Mammary epithelial cell (primary cell): ENCODE results near the gene ZNF467.

Experiments
- EZH2 ChIP-seq: IDR thresholded peaks from 2 replicates; pipeline ENCODE4 v1.6.1; 2012; ENCODE audit warnings: low read length, inconsistent platforms, borderline replicate concordance
- TF ChIP-seq, protein P1 (sequence below), 2 donors: IDR thresholded peaks in 1 of 2; conservative IDR thresholded peaks in 1 of 2; 2 replicates each; pipeline ENCODE4 v1.5.1; 2011 to 2012; ENCODE audit warnings: inconsistent platforms in 2 of 2, low read length in 2 of 2, mild to moderate bottlenecking in 2 of 2, control low read depth in 1 of 2, low read depth in 1 of 2; ENCODE audit not compliant: insufficient read depth in 1 of 2; ENCODE audit errors: extremely low read depth in 1 of 2

DNA sequence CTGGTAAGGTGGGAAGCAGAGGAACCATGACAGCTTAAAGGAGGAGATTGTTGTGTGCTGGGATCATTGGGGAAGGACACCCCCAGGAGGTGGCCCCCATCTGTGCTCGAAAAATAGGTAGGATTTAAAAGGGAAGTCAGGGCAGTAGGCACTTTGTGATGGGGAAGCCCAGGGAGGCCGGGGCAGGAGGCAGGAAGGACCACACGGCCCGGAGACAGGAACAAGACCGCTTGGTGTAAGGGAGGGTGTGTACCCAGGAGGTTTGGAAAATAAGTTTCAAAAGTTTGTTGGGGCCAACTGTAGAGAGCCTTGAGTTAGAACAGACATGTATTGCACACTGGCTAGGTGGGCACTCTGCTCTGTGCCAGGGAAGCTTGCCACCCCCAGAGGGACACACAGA, 20.7 kb downstream of the ZNF467 start:
- TF ChIP-seq, protein P1, sequence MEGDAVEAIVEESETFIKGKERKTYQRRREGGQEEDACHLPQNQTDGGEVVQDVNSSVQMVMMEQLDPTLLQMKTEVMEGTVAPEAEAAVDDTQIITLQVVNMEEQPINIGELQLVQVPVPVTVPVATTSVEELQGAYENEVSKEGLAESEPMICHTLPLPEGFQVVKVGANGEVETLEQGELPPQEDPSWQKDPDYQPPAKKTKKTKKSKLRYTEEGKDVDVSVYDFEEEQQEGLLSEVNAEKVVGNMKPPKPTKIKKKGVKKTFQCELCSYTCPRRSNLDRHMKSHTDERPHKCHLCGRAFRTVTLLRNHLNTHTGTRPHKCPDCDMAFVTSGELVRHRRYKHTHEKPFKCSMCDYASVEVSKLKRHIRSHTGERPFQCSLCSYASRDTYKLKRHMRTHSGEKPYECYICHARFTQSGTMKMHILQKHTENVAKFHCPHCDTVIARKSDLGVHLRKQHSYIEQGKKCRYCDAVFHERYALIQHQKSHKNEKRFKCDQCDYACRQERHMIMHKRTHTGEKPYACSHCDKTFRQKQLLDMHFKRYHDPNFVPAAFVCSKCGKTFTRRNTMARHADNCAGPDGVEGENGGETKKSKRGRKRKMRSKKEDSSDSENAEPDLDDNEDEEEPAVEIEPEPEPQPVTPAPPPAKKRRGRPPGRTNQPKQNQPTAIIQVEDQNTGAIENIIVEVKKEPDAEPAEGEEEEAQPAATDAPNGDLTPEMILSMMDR (conservative IDR thresholded peaks at IDR 0.05 in 1 of 2, IDR thresholded peaks at IDR 0.05 in 1 of 2; ENCODE audit: extremely low read depth in 1 of 2, insufficient read depth in 1 of 2, low read depth in 1 of 2, low read length in 2 of 2): no peak
- TF ChIP-seq EZH2: no peak
